Skin epidermis (tissue), 12 donors: ENCODE results near the gene MORN1.
A peak's percentile ranks its signal among the peaks of the same experiment; 100 is the strongest.

Source experiments
- H3K27ac ChIP-seq, 21 experiments: fragments of 200-600 bp; sonication (generic) in 11 of 21; one replicate each; pipeline ENCODE4 v1.5.0; 2020; ENCODE audit warnings: mild to moderate bottlenecking in 3 of 21, inconsistent platforms in 2 of 21, moderate library complexity in 2 of 21
- H3K4me3 ChIP-seq, 7 experiments: fragments of 200-600 bp; sonication (generic) in 2 of 7; one replicate each; pipeline ENCODE4 v1.5.0; 2020; ENCODE audit warnings: inconsistent platforms in 2 of 7, mild to moderate bottlenecking in 2 of 7, moderate library complexity in 1 of 7

Gene MORN1

GRCh38 chr1:2274231-2274928, 117.0 kb downstream of the MORN1 start:
- Histone ChIP-seq H3K27ac (peak overlapping the region in 5 of 21 experiments; percentile 11 to 80 (median 37)), H3K4me3 (no peak overlapping the region)

- H3K4me3 ChIP-seq: no peak overlapping the region
- H3K27ac ChIP-seq: peak overlapping the region in 7 of 21 experiments; percentile 3 to 80 (median 21)
Observed at GRCh38 chr1:2273401-2274090, 117.8 kb downstream of the MORN1 start.

GRCh38 chr1:2272686-2273400, 118.5 kb downstream of the MORN1 start:
- H3K27ac ChIP-seq: peak overlapping the region in 9 of 21 experiments; percentile 3 to 80 (median 21)

GRCh38 chr1:2271841-2272655, 119.3 kb downstream of the MORN1 start:
- H3K4me3 ChIP-seq: no peak overlapping the region

More at GRCh38 chr1:2272686-2273400, 118.5 kb downstream of the MORN1 start:
- no peak overlapping the region for H3K4me3 ChIP-seq

More at GRCh38 chr1:2271841-2272655, 119.3 kb downstream of the MORN1 start:
- peak overlapping the region in 5 of 21 experiments; percentile 20 to 80 (median 50) for H3K27ac ChIP-seq
